MM.1S (cell line): ENCODE results near the gene HSPG2.
"Not testable (repeated sequence)": the region's sequence is repeated elsewhere in the genome, so short reads cannot be mapped to it uniquely, and the experiment has no call there.

Source experiments
- EZH2 ChIP-seq: fragments of 300-600 bp; sonication (generic); optimal IDR thresholded peaks from 2 replicates; pipeline ENCODE3; 2017; ENCODE audit warnings: low read depth, mild to moderate bottlenecking, antibody characterized with exemption, low read length, mixed read lengths
- TF ChIP-seq, protein P1 (sequence below): fragments of 300-600 bp; sonication (generic); IDR thresholded peaks from 2 replicates; pipeline ENCODE4 v1.5.1; 2016; ENCODE audit warnings: antibody characterized with exemption, low read length, mixed read lengths

DNA sequence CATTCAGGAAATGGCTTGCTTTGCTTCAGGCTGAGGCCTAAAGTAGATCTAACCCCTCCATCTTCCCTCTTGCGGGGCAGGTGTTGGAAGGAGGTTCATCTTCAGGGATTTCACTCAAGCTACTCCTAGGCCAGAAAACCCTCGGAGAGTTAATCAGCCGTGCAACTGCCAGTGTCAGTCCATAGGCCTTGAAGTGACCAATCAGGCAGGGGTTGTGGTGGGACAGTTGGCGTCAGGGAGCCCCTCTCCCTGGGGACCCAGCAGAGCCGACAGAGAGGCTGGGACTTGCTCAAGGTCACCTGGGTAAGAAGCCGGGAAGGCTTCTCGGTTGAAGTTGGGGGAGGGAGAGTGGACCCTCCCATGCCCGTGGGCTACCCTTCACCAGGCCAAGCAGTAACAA, 36.8 kb upstream of the HSPG2 start:
- TF ChIP-seq, protein P1, sequence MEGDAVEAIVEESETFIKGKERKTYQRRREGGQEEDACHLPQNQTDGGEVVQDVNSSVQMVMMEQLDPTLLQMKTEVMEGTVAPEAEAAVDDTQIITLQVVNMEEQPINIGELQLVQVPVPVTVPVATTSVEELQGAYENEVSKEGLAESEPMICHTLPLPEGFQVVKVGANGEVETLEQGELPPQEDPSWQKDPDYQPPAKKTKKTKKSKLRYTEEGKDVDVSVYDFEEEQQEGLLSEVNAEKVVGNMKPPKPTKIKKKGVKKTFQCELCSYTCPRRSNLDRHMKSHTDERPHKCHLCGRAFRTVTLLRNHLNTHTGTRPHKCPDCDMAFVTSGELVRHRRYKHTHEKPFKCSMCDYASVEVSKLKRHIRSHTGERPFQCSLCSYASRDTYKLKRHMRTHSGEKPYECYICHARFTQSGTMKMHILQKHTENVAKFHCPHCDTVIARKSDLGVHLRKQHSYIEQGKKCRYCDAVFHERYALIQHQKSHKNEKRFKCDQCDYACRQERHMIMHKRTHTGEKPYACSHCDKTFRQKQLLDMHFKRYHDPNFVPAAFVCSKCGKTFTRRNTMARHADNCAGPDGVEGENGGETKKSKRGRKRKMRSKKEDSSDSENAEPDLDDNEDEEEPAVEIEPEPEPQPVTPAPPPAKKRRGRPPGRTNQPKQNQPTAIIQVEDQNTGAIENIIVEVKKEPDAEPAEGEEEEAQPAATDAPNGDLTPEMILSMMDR, result not testable (repeated sequence)
- not testable (repeated sequence) for TF ChIP-seq EZH2
